Hematopoietic multipotent progenitor cell treated with erythropoietin and hydrocortisone succinate and interleukin-3 and kit ligand, for 15 days (in vitro differentiated cells): Measurements from ENCODE around the gene SORCS1.

Experiments used
- DNase-seq: peaks from one replicate; pipeline ENCODE4 v3.0.0-alpha.2; 2015; ENCODE audit warnings: low spot score

Gene SORCS1

GRCh38 chr10:107163881-107164861 lies at the start of gene SORCS1:
TSS of gene SORCS1 (minus strand) at chr10:107164706.
- DNase-seq: no peak

- DNase-seq: no peak
Measured at GRCh38 chr10:107214261-107214660, 49.8 kb upstream of the SORCS1 start.

- no peak for DNase-seq
Measured at GRCh38 chr10:107213861-107214260, 49.4 kb upstream of the SORCS1 start.

- no peak for DNase-seq
Measured at GRCh38 chr10:107206833-107207232, 42.3 kb upstream of the SORCS1 start.

GRCh38 chr10:107169516-107169915 lies 5.0 kb upstream of the SORCS1 start:
- no peak for DNase-seq

GRCh38 chr10:107168738-107169137 lies 4.2 kb upstream of the SORCS1 start:
- no peak for DNase-seq

- DNase-seq: no peak
Measured at GRCh38 chr10:107166403-107166802, 1.9 kb upstream of the SORCS1 start.

- DNase-seq: no peak
Measured at GRCh38 chr10:107164992-107165391, 486 bp upstream of the SORCS1 start.

GRCh38 chr10:107163076-107163855 lies 1.2 kb downstream of the SORCS1 start:
- DNase-seq: no peak

GRCh38 chr10:107160866-107161265 lies 3.6 kb downstream of the SORCS1 start:
- DNase-seq: no peak

GRCh38 chr10:107159871-107160270 lies 4.6 kb downstream of the SORCS1 start:
- DNase-seq: no peak

- no peak for DNase-seq
Measured at GRCh38 chr10:107157071-107157470, 7.4 kb downstream of the SORCS1 start.

GRCh38 chr10:107152087-107152486 lies 12.4 kb downstream of the SORCS1 start:
- DNase-seq: no peak

- DNase-seq: no peak
Measured at GRCh38 chr10:107148906-107149305, 15.6 kb downstream of the SORCS1 start.

GRCh38 chr10:107144490-107144889 lies 20.0 kb downstream of the SORCS1 start:
- DNase-seq: no peak

GRCh38 chr10:107141524-107142061 lies 22.9 kb downstream of the SORCS1 start:
- no peak for DNase-seq

- no peak for DNase-seq
Measured at GRCh38 chr10:107139237-107139636, 25.3 kb downstream of the SORCS1 start.

- DNase-seq: no peak
Measured at GRCh38 chr10:107133656-107134055, 30.9 kb downstream of the SORCS1 start.

GRCh38 chr10:107129000-107129399 lies 35.5 kb downstream of the SORCS1 start:
- DNase-seq: no peak

GRCh38 chr10:107126512-107127065 lies 37.9 kb downstream of the SORCS1 start:
- no peak for DNase-seq

- no peak for DNase-seq
Measured at GRCh38 chr10:107122703-107123102, 41.8 kb downstream of the SORCS1 start.

GRCh38 chr10:107118866-107119265 lies 45.6 kb downstream of the SORCS1 start:
- DNase-seq: no peak
